ENCODE data around the gene GPR107.

Gene GPR107

DNA sequence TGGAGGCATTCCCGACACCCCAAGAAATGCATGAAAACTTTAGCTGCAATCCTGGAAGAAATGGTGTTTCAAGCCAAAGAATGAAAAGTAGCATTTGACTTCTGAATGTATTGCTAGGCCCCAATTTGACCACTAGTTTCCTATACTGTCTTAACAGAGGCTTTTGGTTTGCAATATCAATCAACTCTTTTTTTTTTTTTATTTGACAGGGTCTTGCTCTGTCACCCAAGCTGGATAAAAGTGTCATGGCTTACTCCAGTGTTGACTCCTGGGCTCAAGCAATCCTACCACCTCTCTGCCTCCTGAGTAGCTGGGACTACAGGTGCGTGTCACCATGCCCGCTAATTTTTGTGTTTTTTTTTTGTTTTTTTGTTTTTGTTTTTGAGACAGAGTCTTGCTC lies 3.2 kb upstream of the GPR107 start:
- H3K4me1 ChIP-seq (ENCODE audit: control insufficient read depth, insufficient read depth, low read length): peaks cover 13% of the 10 kb centered on the region

GRCh38 chr9:130051855-130052254 lies 1.9 kb upstream of the GPR107 start:
- no peaks in the 10 kb centered on the region for H3K36me3 ChIP-seq (ENCODE audit: control insufficient read depth, insufficient read depth, low read length)
- H3K27me3 ChIP-seq (ENCODE audit: control insufficient read depth, insufficient read depth, low read length): no peaks in the 10 kb centered on the region
- no peak overlapping the region for H3K9ac ChIP-seq (ENCODE audit: low read length)
- no peak overlapping the region for H3K27ac ChIP-seq (ENCODE audit: low read depth, low read length)
- H3K4me3 ChIP-seq (ENCODE audit: low read length): no peak overlapping the region
- peaks cover 9% of the 10 kb centered on the region for H3K4me1 ChIP-seq (ENCODE audit: control insufficient read depth, insufficient read depth, low read length)

More for the DNA sequence above, 3.2 kb upstream of the GPR107 start:
- Histone ChIP-seq H3K4me3 (ENCODE audit: low read length) (no peak overlapping the region), H3K9ac (ENCODE audit: low read length) (no peak overlapping the region), H3K36me3 (ENCODE audit: control insufficient read depth, insufficient read depth, low read length) (no peaks in the 10 kb centered on the region), H3K27me3 (ENCODE audit: control insufficient read depth, insufficient read depth, low read length) (no peaks in the 10 kb centered on the region), H3K27ac (ENCODE audit: low read depth, low read length) (no peak overlapping the region)

DNA sequence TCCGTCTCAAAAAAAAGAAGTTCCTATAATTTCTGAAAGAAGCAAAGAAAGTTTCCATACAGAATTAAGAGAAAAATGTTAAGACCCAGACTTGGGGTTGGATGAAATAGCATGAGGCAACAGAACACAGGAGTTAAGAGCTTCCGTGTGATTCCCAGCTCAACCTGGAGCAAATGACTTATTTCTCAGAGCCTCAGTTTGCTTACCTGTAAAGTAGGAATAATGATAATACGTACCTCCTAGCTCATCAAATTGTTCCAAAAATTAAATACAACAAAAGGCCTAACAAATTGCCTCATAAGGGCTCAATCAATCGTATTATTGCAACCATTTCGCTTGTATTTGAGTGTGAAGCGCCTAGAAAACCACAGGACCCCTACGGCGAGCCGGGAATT lies 600 bp upstream of the GPR107 start:
- no peaks in the 10 kb centered on the region for H3K36me3 ChIP-seq (ENCODE audit: control insufficient read depth, insufficient read depth, low read length)
- H3K27ac ChIP-seq (ENCODE audit: low read depth, low read length): peak overlapping the region; percentile 87
- H3K4me1 ChIP-seq (ENCODE audit: control insufficient read depth, insufficient read depth, low read length): peaks cover 9% of the 10 kb centered on the region
- peak overlapping the region; percentile 94 for H3K4me3 ChIP-seq (ENCODE audit: low read length)
- peak overlapping the region; percentile 70 for H3K9ac ChIP-seq (ENCODE audit: low read length)
- no peaks in the 10 kb centered on the region for H3K27me3 ChIP-seq (ENCODE audit: control insufficient read depth, insufficient read depth, low read length)

- H3K27me3 ChIP-seq (ENCODE audit: control insufficient read depth, insufficient read depth, low read length): no peaks in the 10 kb centered on the region
- H3K36me3 ChIP-seq (ENCODE audit: control insufficient read depth, insufficient read depth, low read length): peaks cover 3% of the 10 kb centered on the region
- peak overlapping the region; percentile 87 for H3K27ac ChIP-seq (ENCODE audit: low read depth, low read length)
- peak overlapping the region; percentile 70 for H3K9ac ChIP-seq (ENCODE audit: low read length)
- peak overlapping the region; percentile 94 for H3K4me3 ChIP-seq (ENCODE audit: low read length)
- peaks cover 11% of the 10 kb centered on the region for H3K4me1 ChIP-seq (ENCODE audit: control insufficient read depth, insufficient read depth, low read length)
Measured at GRCh38 chr9:130054325-130054786, 650 bp downstream of the GPR107 start.

- Histone ChIP-seq H3K9ac (ENCODE audit: low read length) (no peak overlapping the region), H3K27ac (ENCODE audit: low read depth, low read length) (no peak overlapping the region), H3K36me3 (ENCODE audit: control insufficient read depth, insufficient read depth, low read length) (peaks cover 3% of the 10 kb centered on the region), H3K4me3 (ENCODE audit: low read length) (peak overlapping the region; percentile 94), H3K27me3 (ENCODE audit: control insufficient read depth, insufficient read depth, low read length) (no peaks in the 10 kb centered on the region), H3K4me1 (ENCODE audit: control insufficient read depth, insufficient read depth, low read length) (peaks cover 11% of the 10 kb centered on the region)
Measured at GRCh38 chr9:130054820-130055219, 1.1 kb downstream of the GPR107 start.

GRCh38 chr9:130058154-130058553 lies 4.4 kb downstream of the GPR107 start:
- Histone ChIP-seq H3K4me1 (ENCODE audit: control insufficient read depth, insufficient read depth, low read length) (peaks cover 9% of the 10 kb centered on the region), H3K27ac (ENCODE audit: low read depth, low read length) (no peak overlapping the region), H3K36me3 (ENCODE audit: control insufficient read depth, insufficient read depth, low read length) (peaks cover 3% of the 10 kb centered on the region), H3K4me3 (ENCODE audit: low read length) (no peak overlapping the region), H3K9ac (ENCODE audit: low read length) (no peak overlapping the region), H3K27me3 (ENCODE audit: control insufficient read depth, insufficient read depth, low read length) (no peaks in the 10 kb centered on the region)

GRCh38 chr9:130058887-130059286 lies 5.2 kb downstream of the GPR107 start:
- peaks cover 3% of the 10 kb centered on the region for H3K36me3 ChIP-seq (ENCODE audit: control insufficient read depth, insufficient read depth, low read length)
- H3K4me3 ChIP-seq (ENCODE audit: low read length): no peak overlapping the region
- H3K27me3 ChIP-seq (ENCODE audit: control insufficient read depth, insufficient read depth, low read length): no peaks in the 10 kb centered on the region
- peaks cover 9% of the 10 kb centered on the region for H3K4me1 ChIP-seq (ENCODE audit: control insufficient read depth, insufficient read depth, low read length)
- no peak overlapping the region for H3K9ac ChIP-seq (ENCODE audit: low read length)
- no peak overlapping the region for H3K27ac ChIP-seq (ENCODE audit: low read depth, low read length)

DNA sequence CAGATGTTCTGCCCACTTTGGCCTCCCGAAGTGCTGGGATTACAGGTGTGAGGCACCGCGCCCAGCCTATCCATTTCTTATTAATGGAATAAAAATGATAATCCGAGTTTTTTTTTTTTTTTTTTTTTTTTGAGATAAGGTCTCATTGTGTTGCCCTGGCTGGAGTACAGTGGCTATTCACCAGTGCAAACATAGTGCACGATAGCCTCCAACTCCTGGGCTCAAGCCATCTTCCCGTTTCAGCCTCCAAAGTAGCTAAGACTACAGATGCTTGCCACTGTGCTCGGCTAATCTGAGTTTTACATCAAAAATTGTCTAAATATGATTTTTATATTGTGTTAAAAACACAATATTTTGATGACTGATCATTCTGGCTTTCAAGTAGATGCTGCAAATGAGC lies 6.6 kb downstream of the GPR107 start:
- H3K27ac ChIP-seq (ENCODE audit: low read depth, low read length): no peak overlapping the region
- no peak overlapping the region for H3K9ac ChIP-seq (ENCODE audit: low read length)
- H3K4me1 ChIP-seq (ENCODE audit: control insufficient read depth, insufficient read depth, low read length): peaks cover 3% of the 10 kb centered on the region
- no peaks in the 10 kb centered on the region for H3K27me3 ChIP-seq (ENCODE audit: control insufficient read depth, insufficient read depth, low read length)
- peaks cover 3% of the 10 kb centered on the region for H3K36me3 ChIP-seq (ENCODE audit: control insufficient read depth, insufficient read depth, low read length)
- H3K4me3 ChIP-seq (ENCODE audit: low read length): no peak overlapping the region

DNA sequence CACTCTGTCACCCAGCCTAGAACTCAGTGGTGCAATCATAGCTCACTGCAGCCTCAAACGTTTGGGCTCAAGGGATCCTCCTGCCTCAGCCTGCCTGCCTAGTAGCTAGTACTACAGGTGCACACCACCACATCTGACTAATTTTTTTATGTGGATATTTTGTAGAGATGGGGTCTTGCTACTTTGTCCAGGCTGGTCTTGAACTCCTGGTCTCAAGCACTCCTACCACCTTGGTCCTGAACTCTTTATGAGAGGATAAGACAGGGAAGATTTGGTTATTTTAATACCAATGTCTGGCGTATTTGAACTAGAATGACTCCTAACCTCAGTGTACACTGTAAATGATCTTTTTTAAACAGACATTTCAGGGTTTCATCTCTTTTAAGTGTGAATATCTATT lies 9.0 kb downstream of the GPR107 start:
- Histone ChIP-seq H3K9ac (ENCODE audit: low read length) (no peak overlapping the region), H3K4me1 (ENCODE audit: control insufficient read depth, insufficient read depth, low read length) (peaks cover 3% of the 10 kb centered on the region), H3K36me3 (ENCODE audit: control insufficient read depth, insufficient read depth, low read length) (peaks cover 3% of the 10 kb centered on the region), H3K4me3 (ENCODE audit: low read length) (no peak overlapping the region), H3K27ac (ENCODE audit: low read depth, low read length) (no peak overlapping the region), H3K27me3 (ENCODE audit: control insufficient read depth, insufficient read depth, low read length) (no peaks in the 10 kb centered on the region)

DNA sequence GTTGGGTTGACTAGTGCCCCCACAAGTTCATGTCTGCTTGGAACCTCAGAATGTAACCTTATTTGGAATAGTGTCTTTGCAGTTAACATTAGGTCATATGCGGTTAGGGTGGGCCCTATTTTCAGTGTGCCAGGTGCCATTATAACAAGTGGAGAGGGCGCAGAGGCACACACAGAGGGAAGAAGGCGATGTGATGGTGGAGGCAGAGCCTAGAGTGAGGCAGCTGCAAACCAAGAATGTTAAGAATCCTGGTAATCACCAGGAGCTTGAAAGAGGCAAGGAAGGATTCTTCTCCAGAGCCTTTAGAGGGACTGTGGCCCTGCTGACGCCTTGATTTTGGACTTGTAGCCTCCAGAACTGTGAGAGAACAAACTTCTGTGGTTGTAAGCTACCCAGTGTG lies 10.9 kb downstream of the GPR107 start:
- no peaks in the 10 kb centered on the region for H3K36me3 ChIP-seq (ENCODE audit: control insufficient read depth, insufficient read depth, low read length)
- no peaks in the 10 kb centered on the region for H3K27me3 ChIP-seq (ENCODE audit: control insufficient read depth, insufficient read depth, low read length)
- H3K27ac ChIP-seq (ENCODE audit: low read depth, low read length): no peak overlapping the region
- no peak overlapping the region for H3K4me3 ChIP-seq (ENCODE audit: low read length)
- no peak overlapping the region for H3K9ac ChIP-seq (ENCODE audit: low read length)
- no peaks in the 10 kb centered on the region for H3K4me1 ChIP-seq (ENCODE audit: control insufficient read depth, insufficient read depth, low read length)

DNA sequence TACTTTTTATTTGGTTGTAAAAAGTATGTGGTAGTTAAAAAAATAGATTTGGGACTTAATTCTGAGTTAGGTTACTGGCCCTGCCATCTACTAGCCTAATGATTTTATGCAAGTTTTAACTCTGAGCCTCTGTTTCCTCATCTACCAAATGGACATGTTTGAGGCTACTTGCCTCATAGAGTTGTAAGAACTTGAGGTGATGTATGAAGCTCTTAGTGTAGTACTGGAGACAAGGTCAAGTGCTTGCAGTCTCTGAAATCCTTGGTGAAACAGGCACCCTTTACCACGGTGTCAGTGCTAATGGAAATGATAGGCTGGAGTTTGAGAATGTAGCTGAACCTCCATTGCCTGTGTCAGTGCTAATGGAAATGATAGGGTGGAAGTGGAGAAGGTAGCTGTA lies 15.3 kb downstream of the GPR107 start:
- no peaks in the 10 kb centered on the region for H3K27me3 ChIP-seq (ENCODE audit: control insufficient read depth, insufficient read depth, low read length)
- H3K9ac ChIP-seq (ENCODE audit: low read length): no peak overlapping the region
- no peaks in the 10 kb centered on the region for H3K4me1 ChIP-seq (ENCODE audit: control insufficient read depth, insufficient read depth, low read length)
- no peak overlapping the region for H3K27ac ChIP-seq (ENCODE audit: low read depth, low read length)
- no peak overlapping the region for H3K4me3 ChIP-seq (ENCODE audit: low read length)
- H3K36me3 ChIP-seq (ENCODE audit: control insufficient read depth, insufficient read depth, low read length): no peaks in the 10 kb centered on the region

DNA sequence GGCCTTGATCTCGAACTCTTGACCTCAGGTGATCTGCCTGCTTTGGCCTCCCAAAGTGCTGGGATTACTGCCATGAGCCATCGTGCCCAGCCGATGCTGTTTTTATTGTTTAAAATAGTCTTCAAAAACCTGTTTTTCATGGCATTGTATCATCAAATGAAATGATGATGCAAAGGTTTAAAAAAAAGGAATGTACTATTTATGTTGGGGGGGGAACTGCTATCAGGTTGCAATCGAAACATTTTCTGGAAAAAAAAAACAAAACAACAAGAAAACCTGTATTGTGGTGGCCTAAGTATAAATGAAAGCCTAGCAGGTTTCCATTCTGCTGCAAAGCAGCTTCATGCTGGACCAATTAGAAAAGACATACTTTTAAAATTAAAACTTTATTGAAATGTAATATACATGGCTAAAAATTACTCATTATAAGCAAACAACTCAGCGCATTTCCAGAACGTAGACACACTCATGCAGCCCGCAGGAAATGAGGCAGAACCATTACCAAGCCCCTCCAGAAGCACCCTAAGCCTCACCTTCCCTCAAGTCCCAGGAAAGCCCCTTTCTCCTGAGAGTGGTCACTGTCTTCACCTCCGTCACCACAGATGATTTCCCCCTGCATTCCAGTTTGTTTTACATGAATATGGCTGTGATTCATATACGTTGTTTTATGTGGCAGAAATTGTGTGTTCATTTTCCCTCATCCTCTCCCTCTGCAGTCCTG lies 19.0 kb downstream of the GPR107 start:
- H3K4me1 ChIP-seq (ENCODE audit: control insufficient read depth, insufficient read depth, low read length): no peaks in the 10 kb centered on the region
- H3K9ac ChIP-seq (ENCODE audit: low read length): no peak overlapping the region
- no peak overlapping the region for H3K4me3 ChIP-seq (ENCODE audit: low read length)
- H3K36me3 ChIP-seq (ENCODE audit: control insufficient read depth, insufficient read depth, low read length): peaks cover 6% of the 10 kb centered on the region
- H3K27ac ChIP-seq (ENCODE audit: low read depth, low read length): no peak overlapping the region
- H3K27me3 ChIP-seq (ENCODE audit: control insufficient read depth, insufficient read depth, low read length): no peaks in the 10 kb centered on the region

DNA sequence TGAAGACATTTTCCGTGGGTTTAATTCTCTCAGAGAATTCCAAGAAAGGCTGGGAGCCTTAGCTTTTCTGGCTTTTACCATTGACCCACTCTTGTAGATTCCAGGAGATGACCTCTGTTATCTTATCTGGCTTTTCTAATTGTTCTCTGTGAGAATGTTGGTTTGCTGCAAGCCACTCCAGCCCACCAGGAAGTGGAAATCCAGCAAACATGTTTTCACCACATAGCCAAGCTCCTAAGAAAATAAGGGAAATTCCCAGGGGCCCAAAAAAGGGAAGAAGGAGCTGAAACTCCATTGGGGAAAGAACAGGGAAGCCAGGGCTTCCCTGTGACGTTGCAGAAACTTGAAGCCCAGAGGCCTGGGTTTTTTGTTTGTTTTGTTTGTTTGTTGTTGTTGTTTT lies 19.7 kb downstream of the GPR107 start:
- Histone ChIP-seq H3K4me1 (ENCODE audit: control insufficient read depth, insufficient read depth, low read length) (no peaks in the 10 kb centered on the region), H3K4me3 (ENCODE audit: low read length) (no peak overlapping the region), H3K27me3 (ENCODE audit: control insufficient read depth, insufficient read depth, low read length) (no peaks in the 10 kb centered on the region), H3K36me3 (ENCODE audit: control insufficient read depth, insufficient read depth, low read length) (peaks cover 7% of the 10 kb centered on the region), H3K9ac (ENCODE audit: low read length) (no peak overlapping the region), H3K27ac (ENCODE audit: low read depth, low read length) (no peak overlapping the region)

Measured in rectal smooth muscle tissue (tissue), 1 donor.